Immature natural killer cell (primary cell): ENCODE results near the gene CBLB. TPM values are rescaled to one million over a fixed set of nuclear protein-coding genes. Genes with fewer than 3 reads are reported as not detected.

Experiments used
- DNase-seq, 3 donors: peaks; one replicate each; pipeline ENCODE4 v3.0.0; 2022; ENCODE audit warnings: mixed read lengths in 1 of 3
- H3K27ac Mint-ChIP-seq, 6 donors: one replicate each; pipeline ENCODE4 v1.8.0; 2020; ENCODE audit warnings: mixed read lengths in 6 of 6, mild to moderate bottlenecking in 5 of 6, inconsistent platforms in 4 of 6, moderate library complexity in 3 of 6
- H3K27me3 Mint-ChIP-seq, 3 donors: one replicate each; pipeline ENCODE4 v1.8.0; 2020 to 2021; ENCODE audit warnings: low read depth in 3 of 3, mild to moderate bottlenecking in 3 of 3, mixed read lengths in 3 of 3, moderate library complexity in 3 of 3, inconsistent platforms in 1 of 3
- H3K36me3 Mint-ChIP-seq, 3 donors: one replicate each; pipeline ENCODE4 v1.8.0; 2020; ENCODE audit warnings: mixed read lengths in 3 of 3, inconsistent platforms in 2 of 3, mild to moderate bottlenecking in 2 of 3
- H3K4me1 Mint-ChIP-seq, 2 donors: one replicate each; pipeline ENCODE4 v1.8.0; 2020; ENCODE audit warnings: inconsistent platforms in 2 of 2, mild to moderate bottlenecking in 2 of 2, mixed read lengths in 2 of 2, moderate library complexity in 1 of 2
- H3K4me3 Mint-ChIP-seq, 5 donors: one replicate each; pipeline ENCODE4 v1.8.0; 2020; ENCODE audit warnings: mild to moderate bottlenecking in 5 of 5, mixed read lengths in 5 of 5, inconsistent platforms in 3 of 5, moderate library complexity in 3 of 5
- H3K9me3 Mint-ChIP-seq, 6 donors: one replicate each; pipeline ENCODE4 v1.8.0; 2020; ENCODE audit warnings: mild to moderate bottlenecking in 6 of 6, mixed read lengths in 6 of 6, inconsistent platforms in 4 of 6, moderate library complexity in 3 of 6
- polyA plus RNA-seq, 3 donors: library from polyadenylated mRNA; unstranded; fragments of 300-500 nt; fragmentation: Illumina TruSeq; gene quantifications; one replicate each; pipeline ENCODE4 v1.2.3, GENCODE V29; 2021

The CBLB gene
- polyA plus RNA-seq, 3 donors from 2014 or later, result 27.7 to 62.4 (median 31.5) TPM

- peak overlapping the region; percentile 31 to 90 (median 74) for H3K27ac Mint-ChIP-seq
- DNase-seq, result no peak
- peaks cover 0 to 4% (median 4%) of the 10 kb centered on the region in 3 donors for H3K36me3 Mint-ChIP-seq
- no peaks in the 10 kb centered on the region for H3K9me3 Mint-ChIP-seq
- no peaks in the 10 kb centered on the region for H3K27me3 Mint-ChIP-seq
- H3K4me1 Mint-ChIP-seq, result peaks cover 55 to 88% of the 10 kb centered on the region in 2 donors
- peak overlapping the region in 2 of 5 donors; percentile 13 to 49 for H3K4me3 Mint-ChIP-seq
Observed at GRCh38 chr3:105781871-105782270, 86.9 kb downstream of the CBLB start.

GRCh38 chr3:105780107-105780506 is 88.7 kb downstream of the CBLB start:
- Mint-ChIP-seq H3K36me3 (peaks cover 0 to 4% (median 4%) of the 10 kb centered on the region in 3 donors), H3K4me3 (no peak overlapping the region), H3K27me3 (no peaks in the 10 kb centered on the region), H3K4me1 (peaks cover 54 to 88% of the 10 kb centered on the region in 2 donors), H3K27ac (peak overlapping the region in 1 of 6 donors; percentile 42), H3K9me3 (no peaks in the 10 kb centered on the region)
- no peak for DNase-seq

- Mint-ChIP-seq H3K27ac (peak overlapping the region; percentile 32 to 88 (median 78)), H3K4me3 (peak overlapping the region; percentile 18 to 37 (median 29)), H3K9me3 (peaks cover 0 to 2% (median 0%) of the 10 kb centered on the region in 6 donors), H3K4me1 (peaks cover 73 to 92% of the 10 kb centered on the region in 2 donors), H3K36me3 (peaks cover 0 to 13% (median 0%) of the 10 kb centered on the region in 3 donors), H3K27me3 (peaks cover 0 to 2% (median 0%) of the 10 kb centered on the region in 3 donors)
- no peak for DNase-seq
Observed at GRCh38 chr3:105775368-105775767, 93.4 kb downstream of the CBLB start.

GRCh38 chr3:105774444-105775180 is 94.2 kb downstream of the CBLB start:
- peak overlapping the region in 4 of 5 donors; percentile 33 to 50 (median 37) for H3K4me3 Mint-ChIP-seq
- H3K27me3 Mint-ChIP-seq, result peaks cover 0 to 2% (median 0%) of the 10 kb centered on the region in 3 donors
- peak overlapping the region; percentile 31 to 88 (median 74) for H3K27ac Mint-ChIP-seq
- peaks cover 77 to 93% of the 10 kb centered on the region in 2 donors for H3K4me1 Mint-ChIP-seq
- H3K36me3 Mint-ChIP-seq, result peaks cover under 1 to 13% (median 3%) of the 10 kb centered on the region in 3 donors
- no peak for DNase-seq
- H3K9me3 Mint-ChIP-seq, result peaks cover 0 to 2% (median 0%) of the 10 kb centered on the region in 6 donors

- Mint-ChIP-seq H3K4me3 (peak overlapping the region in 4 of 5 donors; percentile 56 to 81 (median 73)), H3K9me3 (peaks cover 0 to 2% (median 0%) of the 10 kb centered on the region in 6 donors), H3K36me3 (peaks cover 8 to 17% (median 11%) of the 10 kb centered on the region in 3 donors), H3K27ac (peak overlapping the region; percentile 32 to 90 (median 76)), H3K27me3 (peaks cover 0 to 2% (median 0%) of the 10 kb centered on the region in 3 donors), H3K4me1 (peaks cover 86 to 99% of the 10 kb centered on the region in 2 donors)
- no peak for DNase-seq
Observed at GRCh38 chr3:105773291-105773690, 95.5 kb downstream of the CBLB start.

- H3K9me3 Mint-ChIP-seq, result peaks cover 0 to 2% (median 0%) of the 10 kb centered on the region in 6 donors
Observed at GRCh38 chr3:105772635-105773034, 96.2 kb downstream of the CBLB start.

GRCh38 chr3:105771392-105771791 is 97.4 kb downstream of the CBLB start:
- DNase-seq, result no peak
- H3K27me3 Mint-ChIP-seq, result peaks cover 0 to 2% (median 0%) of the 10 kb centered on the region in 3 donors
- peaks cover 91 to 99% of the 10 kb centered on the region in 2 donors for H3K4me1 Mint-ChIP-seq
- H3K36me3 Mint-ChIP-seq, result peaks cover 8 to 17% (median 11%) of the 10 kb centered on the region in 3 donors
- peaks cover 0 to 2% (median 0%) of the 10 kb centered on the region in 6 donors for H3K9me3 Mint-ChIP-seq
- peak overlapping the region in 4 of 5 donors; percentile 28 to 67 (median 62) for H3K4me3 Mint-ChIP-seq
- peak overlapping the region; percentile 32 to 90 (median 82) for H3K27ac Mint-ChIP-seq

More at GRCh38 chr3:105772635-105773034, 96.2 kb downstream of the CBLB start:
- DNase-seq, result peak; percentile 36 to 49 (median 46)
- Mint-ChIP-seq H3K27me3 (peaks cover 0 to 2% (median 0%) of the 10 kb centered on the region in 3 donors), H3K4me1 (peaks cover 88 to 99% of the 10 kb centered on the region in 2 donors), H3K4me3 (peak overlapping the region; percentile 56 to 81 (median 67)), H3K27ac (peak overlapping the region; percentile 32 to 90 (median 76)), H3K36me3 (peaks cover 8 to 17% (median 11%) of the 10 kb centered on the region in 3 donors)

GRCh38 chr3:105770410-105770809 is 98.4 kb downstream of the CBLB start:
- Mint-ChIP-seq H3K27me3 (peaks cover 0 to 2% (median 0%) of the 10 kb centered on the region in 3 donors), H3K4me1 (peaks cover 93 to 99% of the 10 kb centered on the region in 2 donors), H3K36me3 (peaks cover 8 to 21% (median 11%) of the 10 kb centered on the region in 3 donors), H3K9me3 (peaks cover 0 to 2% (median 0%) of the 10 kb centered on the region in 6 donors), H3K27ac (peak overlapping the region; percentile 32 to 78 (median 60)), H3K4me3 (peak overlapping the region in 1 of 5 donors; percentile 26)
- DNase-seq, result no peak

- Mint-ChIP-seq H3K4me1 (peaks cover 95 to 99% of the 10 kb centered on the region in 2 donors), H3K9me3 (peaks cover 0 to 8% (median 3%) of the 10 kb centered on the region in 6 donors), H3K4me3 (peak overlapping the region; percentile 18 to 84 (median 67)), H3K27ac (peak overlapping the region; percentile 18 to 77 (median 62)), H3K36me3 (peaks cover 19 to 30% (median 21%) of the 10 kb centered on the region in 3 donors), H3K27me3 (peaks cover 0 to 4% (median 2%) of the 10 kb centered on the region in 3 donors)
- DNase-seq, result no peak
Observed at GRCh38 chr3:105767776-105768175, 101.0 kb downstream of the CBLB start.

- H3K36me3 Mint-ChIP-seq, result peaks cover 24 to 29% (median 26%) of the 10 kb centered on the region in 3 donors
- H3K4me1 Mint-ChIP-seq, result peaks cover 94 to 99% of the 10 kb centered on the region in 2 donors
- H3K9me3 Mint-ChIP-seq, result peaks cover 0 to 9% (median 3%) of the 10 kb centered on the region in 6 donors
- peak overlapping the region; percentile 60 to 84 (median 75) for H3K4me3 Mint-ChIP-seq
- peaks cover 0 to 4% (median 2%) of the 10 kb centered on the region in 3 donors for H3K27me3 Mint-ChIP-seq
- peak overlapping the region in 4 of 6 donors; percentile 64 to 85 (median 80) for H3K27ac Mint-ChIP-seq
- DNase-seq, result peak in 1 of 3 donors; percentile 24
Observed at GRCh38 chr3:105767216-105767615, 101.6 kb downstream of the CBLB start.

- Mint-ChIP-seq H3K4me1 (peaks cover 92 to 96% of the 10 kb centered on the region in 2 donors), H3K4me3 (peak overlapping the region in 4 of 5 donors; percentile 2 to 84 (median 28)), H3K9me3 (peaks cover 2 to 18% (median 11%) of the 10 kb centered on the region in 6 donors), H3K27me3 (peaks cover 0 to 4% (median 1%) of the 10 kb centered on the region in 3 donors), H3K27ac (peak overlapping the region; percentile 44 to 93 (median 84)), H3K36me3 (peaks cover 34 to 39% (median 38%) of the 10 kb centered on the region in 3 donors)
- DNase-seq, result no peak
Observed at GRCh38 chr3:105765308-105765639, 103.5 kb downstream of the CBLB start.

- peaks cover 35 to 43% (median 38%) of the 10 kb centered on the region in 3 donors for H3K36me3 Mint-ChIP-seq
- peak overlapping the region; percentile 12 to 84 (median 40) for H3K4me3 Mint-ChIP-seq
- H3K27me3 Mint-ChIP-seq, result peaks cover 0 to 4% (median 1%) of the 10 kb centered on the region in 3 donors
- DNase-seq, result peak in 2 of 3 donors; percentile 19 to 25
- peaks cover 2 to 18% (median 11%) of the 10 kb centered on the region in 6 donors for H3K9me3 Mint-ChIP-seq
- H3K27ac Mint-ChIP-seq, result peak overlapping the region; percentile 44 to 93 (median 84)
- peaks cover 91 to 96% of the 10 kb centered on the region in 2 donors for H3K4me1 Mint-ChIP-seq
Observed at GRCh38 chr3:105764378-105765307, 104.2 kb downstream of the CBLB start.

GRCh38 chr3:105763659-105764036 is 105.2 kb downstream of the CBLB start:
- H3K4me1 Mint-ChIP-seq, result peaks cover 93 to 97% of the 10 kb centered on the region in 2 donors

More at GRCh38 chr3:105763659-105764036, 105.2 kb downstream of the CBLB start:
- Mint-ChIP-seq H3K27me3 (peaks cover 1 to 4% (median 1%) of the 10 kb centered on the region in 3 donors), H3K27ac (peak overlapping the region; percentile 71 to 93 (median 84)), H3K36me3 (peaks cover 36 to 42% (median 39%) of the 10 kb centered on the region in 3 donors), H3K9me3 (peaks cover 2 to 18% (median 11%) of the 10 kb centered on the region in 6 donors), H3K4me3 (peak overlapping the region in 4 of 5 donors; percentile 3 to 67 (median 34))
- no peak for DNase-seq
